Activated CD4-positive, alpha-beta memory T cell treated with anti-CD3 and anti-CD28 coated beads for 36 hours (primary cell): ENCODE data around the gene RPA4. TPM values are rescaled to one million over a fixed set of nuclear protein-coding genes. Genes with fewer than 3 reads are reported as not detected.
"Not testable (repeated sequence)": the region's sequence is repeated elsewhere in the genome, so short reads cannot be mapped to it uniquely, and the experiment has no call there.

Experiments
- CTCF ChIA-PET: fragments of 350-600 bp; sonication (Branson Sonifier 250); formaldehyde crosslinking; loops from one replicate; lab custom pipeline; 2021; ENCODE audit warnings: antibody characterized with exemption, inconsistent platforms; lab: Charles Lee
- POLR2A ChIA-PET: fragments of 350-600 bp; sonication (Branson Sonifier 250); formaldehyde crosslinking; loops from one replicate; lab custom pipeline; 2021; ENCODE audit warnings: antibody characterized with exemption; lab: Charles Lee
- DNase-seq: peaks from one replicate; pipeline ENCODE4 v3.0.0-alpha.2; 2020
- H3K27ac Mint-ChIP-seq: one replicate; pipeline ENCODE4 v1.8.0; 2021; ENCODE audit warnings: mixed read lengths
- H3K27me3 Mint-ChIP-seq: one replicate; pipeline ENCODE4 v1.8.0; 2021; ENCODE audit warnings: mixed read lengths
- H3K36me3 Mint-ChIP-seq: one replicate; pipeline ENCODE4 v1.8.0; 2021; ENCODE audit warnings: mixed read lengths
- H3K4me1 Mint-ChIP-seq: one replicate; pipeline ENCODE4 v1.8.0; 2021; ENCODE audit warnings: low read depth, mixed read lengths
- H3K4me3 Mint-ChIP-seq: one replicate; pipeline ENCODE4 v1.8.0; 2021; ENCODE audit warnings: mild to moderate bottlenecking, mixed read lengths
- H3K9me3 Mint-ChIP-seq: one replicate; pipeline ENCODE4 v1.8.0; 2021; ENCODE audit warnings: mixed read lengths
- intact Hi-C: fragments of 100-400 bp; cut with micrococcal nuclease; formaldehyde crosslinking; loops from one replicate; pipeline ENCODE4 v1.15.1; 2023
- total RNA-seq, 2 experiments: library from RNA; stranded (reverse); gene quantifications; one replicate each; pipeline ENCODE4 v1.2.3, GENCODE V29; 2021

RPA4 gene, protein sequence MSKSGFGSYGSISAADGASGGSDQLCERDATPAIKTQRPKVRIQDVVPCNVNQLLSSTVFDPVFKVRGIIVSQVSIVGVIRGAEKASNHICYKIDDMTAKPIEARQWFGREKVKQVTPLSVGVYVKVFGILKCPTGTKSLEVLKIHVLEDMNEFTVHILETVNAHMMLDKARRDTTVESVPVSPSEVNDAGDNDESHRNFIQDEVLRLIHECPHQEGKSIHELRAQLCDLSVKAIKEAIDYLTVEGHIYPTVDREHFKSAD
- total RNA-seq, result under 1 TPM; 0.40 to 0.48 TPM

- POLR2A ChIA-PET, result no interaction called here
- Mint-ChIP-seq H3K27ac (no peak within 1 kb of the TSS), H3K4me1 (no peaks in the 10 kb centered on the region), H3K4me3 (no peak within 1 kb of the TSS), H3K9me3 (no peaks in the 10 kb centered on the region), H3K36me3 (peaks cover 5% of the 10 kb centered on the region), H3K27me3 (no peaks in the 10 kb centered on the region)
- intact Hi-C loops, result no loop called here
- CTCF ChIA-PET, result no interaction called here
- no peak for DNase-seq
These were observed at the start of gene RPA4 for GRCh38 chrX:96883608-96884007. Gene RPA4, plus strand, starts transcription at chrX:96883908. Its CDS starts 403 bp downstream, at chrX:96884311.

- ChIA-PET CTCF (no interaction called here), POLR2A (no interaction called here)
- no peaks in the 10 kb centered on the region for H3K36me3 Mint-ChIP-seq
- H3K27ac Mint-ChIP-seq, result no peak overlapping the region
- intact Hi-C loops, result no loop called here
- DNase-seq, result no peak
- no peak overlapping the region for H3K4me3 Mint-ChIP-seq
- no peaks in the 10 kb centered on the region for H3K4me1 Mint-ChIP-seq
- H3K9me3 Mint-ChIP-seq, result no peaks in the 10 kb centered on the region
- H3K27me3 Mint-ChIP-seq, result no peaks in the 10 kb centered on the region
These were observed 49.6 kb upstream of the RPA4 start for GRCh38 chrX:96834137-96834536.

- H3K36me3 Mint-ChIP-seq, result no peaks in the 10 kb centered on the region
- POLR2A ChIA-PET, result no interaction called here
- no peaks in the 10 kb centered on the region for H3K9me3 Mint-ChIP-seq
- CTCF ChIA-PET, result no interaction called here
- H3K27ac Mint-ChIP-seq, result no peak overlapping the region
- intact Hi-C loops, result no loop called here
- DNase-seq, result no peak
- H3K4me3 Mint-ChIP-seq, result no peak overlapping the region
- no peaks in the 10 kb centered on the region for H3K4me1 Mint-ChIP-seq
- H3K27me3 Mint-ChIP-seq, result no peaks in the 10 kb centered on the region
These were observed 47.9 kb upstream of the RPA4 start for GRCh38 chrX:96835660-96836289.

GRCh38 chrX:96837808-96838207 lies 45.9 kb upstream of the RPA4 start:
- Mint-ChIP-seq H3K36me3 (no peaks in the 10 kb centered on the region), H3K27ac (no peak overlapping the region), H3K4me3 (no peak overlapping the region), H3K27me3 (no peaks in the 10 kb centered on the region), H3K9me3 (no peaks in the 10 kb centered on the region), H3K4me1 (no peaks in the 10 kb centered on the region)
- ChIA-PET POLR2A (no interaction called here), CTCF (no interaction called here)
- DNase-seq, result no peak
- intact Hi-C loops, result no loop called here

GRCh38 chrX:96838537-96838936 lies 45.2 kb upstream of the RPA4 start:
- intact Hi-C loops, result no loop called here
- H3K36me3 Mint-ChIP-seq, result no peaks in the 10 kb centered on the region
- H3K4me3 Mint-ChIP-seq, result no peak overlapping the region
- H3K27ac Mint-ChIP-seq, result no peak overlapping the region
- DNase-seq, result no peak
- ChIA-PET POLR2A (no interaction called here), CTCF (no interaction called here)
- no peaks in the 10 kb centered on the region for H3K4me1 Mint-ChIP-seq
- no peaks in the 10 kb centered on the region for H3K9me3 Mint-ChIP-seq
- H3K27me3 Mint-ChIP-seq, result no peaks in the 10 kb centered on the region

DNA sequence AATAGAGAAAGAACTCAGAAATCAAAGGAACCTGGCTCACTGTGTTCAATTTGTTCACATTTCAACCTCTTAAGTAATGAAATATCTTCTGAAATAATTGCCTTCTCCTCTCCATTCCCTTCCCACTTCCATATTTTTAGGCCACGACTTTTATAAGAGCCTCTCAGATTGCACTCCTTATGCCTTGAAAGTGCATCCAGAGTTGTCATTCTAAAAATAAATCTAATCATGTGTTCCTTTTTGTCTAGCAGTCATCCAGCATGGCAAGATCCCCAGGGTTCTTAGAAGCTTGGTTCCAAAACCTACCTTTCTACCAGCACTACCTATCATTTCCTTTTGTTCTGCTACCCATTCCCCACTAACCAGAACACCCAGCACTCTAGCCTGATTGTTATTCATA lies 42.4 kb upstream of the RPA4 start:
- H3K27me3 Mint-ChIP-seq, result no peaks in the 10 kb centered on the region
- H3K4me1 Mint-ChIP-seq, result no peaks in the 10 kb centered on the region
- ChIA-PET CTCF (no interaction called here), POLR2A (no interaction called here)
- H3K9me3 Mint-ChIP-seq, result no peaks in the 10 kb centered on the region
- DNase-seq, result no peak
- H3K4me3 Mint-ChIP-seq, result no peak overlapping the region
- H3K27ac Mint-ChIP-seq, result no peak overlapping the region
- intact Hi-C loops, result no loop called here
- H3K36me3 Mint-ChIP-seq, result no peaks in the 10 kb centered on the region

DNA sequence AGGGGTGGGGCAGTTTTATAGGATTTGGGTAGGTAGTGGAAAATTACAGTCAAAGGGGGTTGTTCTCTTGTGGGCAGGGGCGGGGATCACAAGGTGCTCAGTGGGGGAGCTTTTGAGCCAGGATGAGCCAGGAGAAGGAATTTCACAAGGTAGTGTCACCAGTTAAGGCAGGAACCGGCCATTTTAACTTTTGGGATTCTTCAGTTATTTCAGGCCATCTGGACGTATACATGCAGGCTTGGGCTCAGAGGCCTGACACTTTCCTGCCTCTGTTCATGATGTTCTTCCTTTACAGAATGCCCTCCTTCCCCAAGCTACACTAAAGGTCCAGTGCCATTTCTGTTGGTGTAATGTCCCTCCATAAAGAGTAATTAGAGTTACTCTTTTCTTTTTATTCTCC lies 41.8 kb upstream of the RPA4 start:
- POLR2A ChIA-PET, H3K27me3 Mint-ChIP-seq, CTCF ChIA-PET: not testable (repeated sequence)

DNA sequence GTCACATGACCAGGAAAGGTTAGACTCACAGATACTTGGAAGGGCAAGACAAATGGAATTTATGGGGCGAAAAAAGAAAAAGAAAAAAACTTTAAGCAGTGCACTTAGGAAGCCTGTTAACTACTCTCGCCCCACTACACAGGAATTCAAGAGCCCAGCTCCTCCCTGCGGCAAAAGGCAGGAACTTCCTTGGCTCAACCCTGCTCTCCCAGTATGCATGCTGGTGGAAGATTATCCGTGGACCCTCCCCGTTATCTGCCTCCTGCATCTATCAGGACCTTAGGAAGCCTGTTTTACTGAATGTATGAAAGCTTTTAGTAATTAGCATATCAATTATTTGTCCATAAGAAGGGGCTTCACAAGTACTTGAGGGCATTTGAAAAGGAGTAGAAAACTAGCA lies 40.1 kb upstream of the RPA4 start:
- DNase-seq, result no peak
- Mint-ChIP-seq H3K36me3 (no peaks in the 10 kb centered on the region), H3K27me3 (no peaks in the 10 kb centered on the region), H3K27ac (no peak overlapping the region), H3K4me1 (no peaks in the 10 kb centered on the region), H3K9me3 (no peaks in the 10 kb centered on the region), H3K4me3 (no peak overlapping the region)
- POLR2A ChIA-PET, result no interaction called here
- CTCF ChIA-PET, result interaction anchor here (0.6 kb wide), 1 partner anchor 96 kb away, joined by 3 read pairs; no protein-coding TSS in a partner anchor
- intact Hi-C loops, result no loop called here

More for the DNA sequence above, 41.8 kb upstream of the RPA4 start:
- H3K27ac Mint-ChIP-seq, H3K36me3 Mint-ChIP-seq, H3K9me3 Mint-ChIP-seq, DNase-seq, H3K4me3 Mint-ChIP-seq, intact Hi-C loops, H3K4me1 Mint-ChIP-seq: not testable (repeated sequence)

GRCh38 chrX:96846841-96847240 lies 36.9 kb upstream of the RPA4 start:
- no peak overlapping the region for H3K27ac Mint-ChIP-seq
- CTCF ChIA-PET, result no interaction called here
- no peaks in the 10 kb centered on the region for H3K36me3 Mint-ChIP-seq
- POLR2A ChIA-PET, result no interaction called here
- no peak overlapping the region for H3K4me3 Mint-ChIP-seq
- no peaks in the 10 kb centered on the region for H3K9me3 Mint-ChIP-seq
- no peak for DNase-seq
- intact Hi-C loops, result no loop called here
- no peaks in the 10 kb centered on the region for H3K4me1 Mint-ChIP-seq
- H3K27me3 Mint-ChIP-seq, result no peaks in the 10 kb centered on the region

DNA sequence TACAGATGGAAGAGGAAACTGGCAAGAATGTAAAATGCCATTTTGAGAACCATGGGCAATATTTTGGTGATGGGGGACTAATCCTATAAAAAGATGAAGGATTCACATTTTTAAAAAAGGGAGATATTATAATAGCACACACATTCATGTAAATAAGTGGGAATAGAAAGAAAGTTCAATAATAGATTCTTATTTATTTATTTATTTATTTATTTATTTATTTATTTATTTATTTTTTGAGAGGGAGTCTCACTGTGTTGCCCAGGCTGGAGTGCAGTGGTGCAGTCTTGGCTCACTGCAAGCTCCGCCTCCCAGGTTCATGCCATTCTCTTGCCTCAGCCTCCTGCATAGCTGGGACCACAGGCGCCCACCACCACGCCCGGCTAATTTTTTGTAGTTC lies 24.3 kb upstream of the RPA4 start:
- intact Hi-C loops, DNase-seq, H3K36me3 Mint-ChIP-seq, H3K27ac Mint-ChIP-seq, H3K4me3 Mint-ChIP-seq, POLR2A ChIA-PET, H3K4me1 Mint-ChIP-seq, H3K27me3 Mint-ChIP-seq, H3K9me3 Mint-ChIP-seq, CTCF ChIA-PET: not testable (repeated sequence)

DNA sequence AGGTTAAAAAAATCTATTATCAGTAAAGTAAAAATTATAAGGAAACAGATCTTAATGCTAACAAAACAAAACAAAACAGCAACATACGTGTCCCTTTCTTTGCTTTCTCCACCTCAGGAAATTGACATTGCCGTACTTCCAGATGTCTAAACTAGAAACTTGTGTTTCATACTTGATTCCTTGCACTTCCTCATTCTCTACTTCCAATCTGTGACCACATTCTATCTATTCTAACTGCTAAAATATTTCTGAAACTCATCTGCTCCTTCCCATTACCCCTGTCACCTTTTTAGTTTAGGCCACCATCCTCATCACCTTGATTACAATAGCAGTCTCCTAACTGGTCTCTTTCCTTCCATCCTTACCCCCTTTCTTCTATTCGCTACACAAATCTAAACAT lies 22.5 kb upstream of the RPA4 start:
- CTCF ChIA-PET, result no interaction called here
- H3K36me3 Mint-ChIP-seq, result no peaks in the 10 kb centered on the region
- no peak overlapping the region for H3K4me3 Mint-ChIP-seq
- no peaks in the 10 kb centered on the region for H3K4me1 Mint-ChIP-seq
- POLR2A ChIA-PET, result no interaction called here
- H3K27ac Mint-ChIP-seq, result no peak overlapping the region
- no peaks in the 10 kb centered on the region for H3K27me3 Mint-ChIP-seq
- intact Hi-C loops, result no loop called here
- DNase-seq, result no peak
- no peaks in the 10 kb centered on the region for H3K9me3 Mint-ChIP-seq

- Mint-ChIP-seq H3K4me3 (no peak overlapping the region), H3K27me3 (no peaks in the 10 kb centered on the region), H3K36me3 (no peaks in the 10 kb centered on the region), H3K27ac (no peak overlapping the region), H3K9me3 (no peaks in the 10 kb centered on the region), H3K4me1 (no peaks in the 10 kb centered on the region)
- ChIA-PET POLR2A (no interaction called here), CTCF (no interaction called here)
- intact Hi-C loops, result no loop called here
- DNase-seq, result no peak
These were observed 22.0 kb upstream of the RPA4 start for GRCh38 chrX:96861661-96862060.

- H3K4me1 Mint-ChIP-seq, result no peaks in the 10 kb centered on the region
- H3K9me3 Mint-ChIP-seq, result no peaks in the 10 kb centered on the region
- peaks cover 5% of the 10 kb centered on the region for H3K36me3 Mint-ChIP-seq
- ChIA-PET POLR2A (no interaction called here), CTCF (no interaction called here)
- intact Hi-C loops, result no loop called here
- H3K4me3 Mint-ChIP-seq, result no peak overlapping the region
- no peak for DNase-seq
- H3K27ac Mint-ChIP-seq, result no peak overlapping the region
- H3K27me3 Mint-ChIP-seq, result no peaks in the 10 kb centered on the region
These were observed 319 bp downstream of the RPA4 start for GRCh38 chrX:96884027-96884426.
